HG03135 (cell line): ENCODE measurements around the gene PNKP.

Experiments used
- ATAC-seq: cut with Tn5 transposase; IDR thresholded peaks from one replicate; pipeline ENCODE4 v1.9.1; 2021; ENCODE audit warnings: mild to moderate bottlenecking, moderate library complexity; ENCODE audit not compliant: unreplicated experiment

The PNKP gene

DNA sequence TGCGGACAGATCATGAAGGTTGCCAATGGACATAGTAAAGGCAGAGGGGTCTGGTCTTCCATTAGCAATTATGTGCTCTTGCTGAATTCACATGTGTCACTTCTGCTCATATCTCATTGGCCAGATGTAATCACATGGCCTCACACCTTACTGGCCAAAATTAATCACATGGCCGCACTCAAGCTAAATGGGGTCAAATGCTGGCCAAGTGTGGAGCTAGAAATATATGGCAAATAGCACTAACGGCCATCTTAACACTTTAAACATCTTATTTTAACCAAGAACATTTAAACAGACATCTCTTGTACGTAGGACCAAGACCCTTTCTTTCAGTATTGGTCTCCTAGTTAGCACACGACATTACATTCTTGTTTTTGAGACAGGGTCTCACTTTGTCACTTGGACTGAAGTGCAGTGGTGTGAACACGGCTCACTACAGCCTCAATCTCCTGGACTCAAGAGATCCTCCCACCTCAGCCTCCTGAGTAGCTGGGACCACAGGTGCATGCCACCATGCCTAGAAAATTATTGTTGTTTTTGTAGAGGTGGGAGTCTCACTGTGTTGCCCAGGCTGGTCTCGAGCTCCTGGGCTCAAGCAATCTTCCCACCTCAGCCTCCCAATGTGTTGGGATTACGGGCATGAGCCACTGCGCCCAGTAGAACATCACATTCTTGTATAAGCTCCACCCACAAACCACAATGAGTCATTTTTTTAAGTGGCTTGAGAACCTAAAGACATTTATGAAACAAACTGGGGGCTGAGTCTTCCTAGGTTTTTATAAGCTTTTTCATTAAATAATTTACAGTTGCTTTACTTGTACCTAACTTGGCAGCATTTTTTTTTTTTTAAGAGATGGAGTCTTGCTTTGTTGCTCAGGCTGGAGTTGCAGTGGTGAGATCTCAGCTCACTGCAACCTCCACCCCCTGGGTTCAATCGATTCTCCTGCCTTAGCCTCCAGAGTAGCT lies 19.4 kb downstream of the PNKP start:
- ATAC-seq: no peak

GRCh38 chr19:49846408-49846807 lies 21.0 kb downstream of the PNKP start:
- no peak for ATAC-seq

- no peak for ATAC-seq
Measured at GRCh38 chr19:49845414-49845813, 22.0 kb downstream of the PNKP start.

- ATAC-seq: no peak
Measured at GRCh38 chr19:49844138-49845095, 23.0 kb downstream of the PNKP start.

GRCh38 chr19:49843265-49843664 lies 24.1 kb downstream of the PNKP start:
- no peak for ATAC-seq

- ATAC-seq: no peak
Measured at GRCh38 chr19:49840736-49841249, 26.6 kb downstream of the PNKP start.

GRCh38 chr19:49840321-49840720 lies 27.1 kb downstream of the PNKP start:
- ATAC-seq: no peak

- no peak for ATAC-seq
Measured at GRCh38 chr19:49839713-49840112, 27.7 kb downstream of the PNKP start.

GRCh38 chr19:49838885-49839588 lies 28.3 kb downstream of the PNKP start:
- no peak for ATAC-seq

- ATAC-seq: no peak
Measured at GRCh38 chr19:49837425-49837824, 30.0 kb downstream of the PNKP start.

GRCh38 chr19:49837009-49837310 lies 30.4 kb downstream of the PNKP start:
- no peak for ATAC-seq

- ATAC-seq: no peak
Measured at GRCh38 chr19:49836176-49837008, 31.0 kb downstream of the PNKP start.

GRCh38 chr19:49835562-49835961 lies 31.8 kb downstream of the PNKP start:
- no peak for ATAC-seq

GRCh38 chr19:49833599-49833998 lies 33.8 kb downstream of the PNKP start:
- ATAC-seq: no peak

DNA sequence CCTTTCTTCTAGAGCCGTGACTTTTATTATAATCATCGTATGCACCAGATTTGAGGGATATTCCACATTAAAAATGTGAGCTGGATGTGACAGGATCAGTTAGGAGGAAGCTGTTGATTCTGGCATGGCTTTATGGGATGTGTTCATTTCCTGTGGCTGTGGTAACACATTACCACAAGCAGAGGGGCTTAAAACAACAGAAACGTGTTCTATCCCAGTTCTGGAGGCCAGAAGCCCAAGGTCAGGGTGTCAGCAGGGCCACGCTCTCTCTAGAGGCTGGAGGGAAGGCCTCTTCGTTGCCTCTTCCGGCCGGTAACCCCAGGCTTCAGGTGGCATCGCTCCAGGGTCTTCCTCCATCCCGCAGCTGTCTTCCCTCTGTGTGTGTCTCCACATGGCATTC lies 34.8 kb downstream of the PNKP start:
- no peak for ATAC-seq

- no peak for ATAC-seq
Measured at GRCh38 chr19:49831592-49831991, 35.8 kb downstream of the PNKP start.

DNA sequence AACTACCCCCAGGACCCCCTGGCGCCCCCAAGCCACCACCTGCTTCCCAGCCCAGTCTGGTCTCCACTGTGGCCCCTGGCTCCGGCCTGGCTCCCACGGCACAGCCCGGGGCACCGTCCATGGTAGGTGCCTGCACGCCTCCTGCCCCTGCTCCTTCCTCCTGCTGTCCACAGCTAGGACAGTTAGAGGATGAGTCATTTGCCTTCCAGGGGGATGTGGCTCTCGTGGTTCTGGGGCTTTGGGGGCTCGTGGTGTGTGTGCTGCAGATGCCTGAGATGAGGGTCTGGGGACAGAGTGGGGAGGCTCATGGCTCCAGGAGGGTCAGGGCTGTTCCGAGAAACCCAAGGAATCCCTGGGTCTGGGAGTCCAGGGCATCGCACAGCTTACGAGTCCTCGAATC lies 36.6 kb downstream of the PNKP start:
- ATAC-seq: no peak

DNA sequence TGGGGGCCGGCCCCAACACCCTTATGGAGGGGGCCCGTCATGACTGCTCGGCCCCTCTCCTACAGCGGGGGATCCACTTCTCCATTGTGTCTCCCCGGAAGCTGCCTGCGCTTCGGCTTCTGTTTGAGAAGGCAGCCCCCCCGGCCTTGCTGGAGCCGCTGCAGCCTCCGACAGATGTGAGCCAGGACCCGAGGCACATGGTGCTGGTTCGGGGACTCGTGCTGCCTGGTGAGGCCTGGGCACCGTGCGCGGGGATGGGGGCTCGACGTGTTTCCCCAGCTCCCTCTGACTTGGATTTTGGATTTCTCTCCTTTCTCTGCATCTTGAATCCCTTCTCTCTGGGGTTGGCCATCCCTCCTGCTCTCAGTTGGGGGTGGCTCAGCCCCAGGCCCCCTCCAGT lies 37.7 kb downstream of the PNKP start:
- no peak for ATAC-seq

- no peak for ATAC-seq
Measured at GRCh38 chr19:49829200-49829599, 38.2 kb downstream of the PNKP start.

- ATAC-seq: no peak
Measured at GRCh38 chr19:49827034-49827433, 40.3 kb downstream of the PNKP start.
